Retinal pigment epithelial cell (primary cell): ENCODE data around the gene PROB1.

ENCODE experiments used
- DNase-seq: peaks from one replicate; pipeline ENCODE4 v3.0.0-alpha.2; 2010; ENCODE audit warnings: low read depth
- H3K4me3 ChIP-seq: 2 replicates; pipeline ENCODE4 v1.5.1; 2011; ENCODE audit warnings: mild to moderate bottlenecking, low read length, control low read depth, moderate library complexity
- CTCF ChIP-seq: conservative IDR thresholded peaks from 2 replicates; pipeline ENCODE4 v1.5.1; 2011; ENCODE audit warnings: low read depth, low read length, control low read depth, inconsistent platforms

The PROB1 gene

DNA sequence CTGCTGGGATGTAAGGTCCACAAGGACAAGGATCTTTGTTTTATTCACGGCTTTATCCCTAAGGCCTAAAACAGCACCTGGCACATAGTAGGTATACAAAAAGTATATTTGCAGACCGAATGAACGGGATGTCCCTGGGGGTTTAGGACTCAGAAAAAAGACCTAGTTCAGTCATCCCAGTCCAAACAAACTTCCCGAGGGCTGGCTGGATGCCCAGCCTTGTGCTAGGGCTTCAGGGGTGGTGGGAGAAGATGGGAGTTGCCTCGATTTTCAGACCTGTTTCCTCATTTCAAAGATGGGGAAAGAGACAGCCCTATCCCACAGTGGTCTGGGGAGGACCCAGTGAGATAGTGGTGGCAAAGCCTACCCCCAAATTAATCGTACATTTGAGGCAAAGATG lies 3.0 kb upstream of the PROB1 start:
- no peak overlapping the region for H3K4me3 ChIP-seq
- TF ChIP-seq CTCF = no peak
- no peak for DNase-seq

- no peak for TF ChIP-seq CTCF
- H3K4me3 ChIP-seq = no peak overlapping the region
- no peak for DNase-seq
Measured at GRCh38 chr5:139396691-139397090, 1.8 kb upstream of the PROB1 start.

DNA sequence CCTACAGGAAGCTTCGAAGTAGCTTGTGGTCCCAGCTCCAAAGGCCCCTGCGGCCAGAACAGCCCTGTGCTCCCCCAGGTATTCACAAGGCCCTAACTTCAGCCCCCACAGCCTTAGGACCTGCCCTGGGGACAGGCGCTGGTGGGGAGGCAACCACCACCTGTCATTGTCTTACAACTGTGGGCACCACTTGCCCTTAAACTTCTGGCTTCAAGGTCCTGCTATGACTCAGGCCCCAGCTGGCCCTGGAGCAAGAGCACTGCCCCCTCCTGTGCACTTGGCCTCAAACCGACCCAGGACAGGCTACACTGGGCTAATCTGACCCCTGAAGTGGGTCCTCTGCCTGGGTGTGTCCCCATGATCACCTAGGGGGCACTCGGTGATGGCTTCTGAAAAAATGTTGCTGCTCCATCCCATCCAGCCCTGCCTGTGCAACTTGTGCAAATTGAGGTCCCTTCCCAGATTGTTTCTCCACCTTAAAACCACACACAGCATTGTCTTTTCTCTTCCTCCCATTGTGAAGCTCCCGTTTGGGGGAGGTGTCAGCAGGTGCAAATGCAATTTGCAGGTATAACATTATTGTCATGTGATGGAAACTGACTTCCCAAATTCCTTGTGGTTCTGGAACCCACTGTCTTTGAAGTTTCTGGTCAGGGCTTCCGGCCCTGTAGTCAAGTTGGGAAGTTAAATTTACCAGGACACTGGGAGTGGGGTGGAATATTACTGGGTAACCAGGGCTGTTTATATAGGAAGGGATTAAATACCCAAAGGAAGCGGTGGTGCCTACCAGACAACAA lies 1.1 kb upstream of the PROB1 start:
- peak; percentile 12 for TF ChIP-seq CTCF
- DNase-seq = no peak
- no peak overlapping the region for H3K4me3 ChIP-seq

DNA sequence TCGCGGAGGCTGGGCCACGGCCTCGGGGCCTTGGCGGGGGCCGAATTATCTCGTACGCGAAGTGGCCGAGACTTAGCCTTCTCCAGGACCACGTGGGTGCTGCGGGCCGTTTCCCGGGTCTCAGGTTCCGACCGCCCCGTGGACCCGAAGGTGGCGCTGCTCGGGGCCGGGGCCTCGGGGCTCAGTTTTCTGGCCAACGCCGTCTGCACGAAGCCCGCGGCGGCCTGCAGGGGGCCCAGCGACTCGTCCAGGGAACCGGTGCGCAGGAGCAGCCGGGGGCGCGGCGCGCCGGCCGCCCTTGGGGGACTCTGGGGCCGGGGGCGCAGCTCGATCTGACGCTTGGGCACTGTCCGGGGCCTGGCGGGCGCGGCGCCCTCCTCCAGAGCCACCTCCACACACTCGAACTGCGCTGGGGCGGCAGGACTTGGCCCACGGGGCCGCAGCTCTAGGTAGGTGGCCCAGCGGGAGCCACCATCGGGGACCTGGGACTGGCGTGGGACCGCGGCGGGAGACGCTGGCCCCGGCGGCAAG lies 716 bp downstream of the PROB1 start:
- peak overlapping the region; percentile 6 for H3K4me3 ChIP-seq

DNA sequence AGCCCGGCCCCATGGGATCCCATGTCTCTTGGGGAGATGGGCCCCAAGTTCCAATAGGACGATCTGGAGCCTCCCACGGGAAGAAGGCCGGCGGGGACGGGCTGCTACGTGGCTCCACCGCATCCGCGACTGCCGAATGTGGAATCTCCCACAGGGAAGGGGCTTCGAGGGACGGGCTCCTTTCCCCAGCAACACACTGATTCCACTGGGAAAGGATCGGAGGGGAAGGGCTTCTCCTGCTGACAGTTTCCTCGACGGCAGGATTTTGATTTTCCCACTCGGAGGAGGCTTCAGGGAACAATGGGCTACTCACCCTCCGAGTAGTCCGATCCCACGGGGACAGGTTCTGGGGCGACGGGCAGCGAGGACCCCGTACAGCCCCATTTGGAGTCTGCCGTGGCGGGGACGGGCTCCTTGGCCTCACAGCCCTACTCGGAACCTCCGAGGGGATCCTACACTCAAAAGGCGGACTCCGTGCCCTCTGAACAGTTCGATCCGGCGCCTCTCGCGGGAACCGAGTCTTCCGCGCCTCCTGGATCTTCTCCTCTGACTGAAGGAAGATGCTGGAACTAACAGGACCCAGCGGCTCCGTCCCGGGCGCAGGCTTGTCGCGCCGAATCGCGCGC lies 1.3 kb downstream of the PROB1 start:
- no peak for TF ChIP-seq CTCF
- H3K4me3 ChIP-seq = peak overlapping the region; percentile 37
- DNase-seq = no peak

More for the DNA sequence above, 716 bp downstream of the PROB1 start:
- TF ChIP-seq CTCF = peak; percentile 51
- no peak for DNase-seq

- TF ChIP-seq CTCF = peak; percentile 62
Measured at GRCh38 chr5:139392678-139393496, 2.0 kb downstream of the PROB1 start.

More at GRCh38 chr5:139392678-139393496, 2.0 kb downstream of the PROB1 start:
- H3K4me3 ChIP-seq = peak overlapping the region; percentile 37
- DNase-seq = no peak
